Measurements from ENCODE around the gene IL4R.

GRCh38 chr16:27389272-27389961, 75.6 kb downstream of the IL4R start:
- TF ChIP-seq POLR2AphosphoS5 (IDR thresholded peaks at IDR 0.05; ENCODE audit: low read depth, low read length) = no peak
- TF ChIP-seq CEBPB (IDR thresholded peaks at IDR 0.05; ENCODE audit: low read depth) = no peak
- TF ChIP-seq REST (IDR thresholded peaks at IDR 0.05; ENCODE audit: low read depth) = no peak
- no peak for TF ChIP-seq RAD21 (IDR thresholded peaks at IDR 0.05; ENCODE audit: low read depth)
